Endothelial cell of umbilical vein (primary cell): ENCODE results near the gene CBX4. TPM values are rescaled to one million over a fixed set of nuclear protein-coding genes. Genes with fewer than 3 reads are reported as not detected.

Experiments
- BruUV-seq: library from RNA; stranded (reverse); fragments of 400-500 nt; replicated peaks from 2 replicates; lab custom pipeline; 2021; lab: Mats Ljungman, UMichigan
- CTCF ChIA-PET: fragments of 300-600, 350-600 bp; sonication (Branson Sonifier 250); formaldehyde crosslinking; loops from one replicate; lab custom pipeline; 2021; ENCODE audit warnings: antibody characterized with exemption, inconsistent platforms; lab: Charles Lee
- POLR2A ChIA-PET: fragments of 300-600, 350-600 bp; sonication (Branson Sonifier 250); formaldehyde crosslinking; loops from one replicate; lab custom pipeline; 2021; ENCODE audit warnings: antibody characterized with exemption, inconsistent platforms; lab: Charles Lee
- DNase-seq: peaks from one replicate; pipeline ENCODE4 v3.0.0-alpha.2; 2011; ENCODE audit warnings: low read depth, low spot score
- FAIRE-seq: peaks from 2 replicates; lab custom pipeline; 2011; peaks lifted over from hg19 to GRCh38; lab: Jason Lieb, UNC
- H2AFZ ChIP-seq: 2 replicates; pipeline ENCODE4 v1.6.0; 2012; ENCODE audit warnings: low read depth, low read length, control low read depth, inconsistent platforms
- H3K27ac ChIP-seq: 2 replicates; pipeline ENCODE4 v1.5.1; 2011; ENCODE audit warnings: low read depth, mild to moderate bottlenecking, control low read depth, low read length, moderate library complexity; ENCODE audit not compliant: insufficient read depth
- H3K27me3 ChIP-seq, 2 experiments: 2 replicates each; pipeline versions ENCODE4 v1.6.0 to v1.6.1; 2011; ENCODE audit warnings: low read length in 2 of 2, mixed read lengths in 1 of 2; ENCODE audit not compliant: control insufficient read depth in 2 of 2, insufficient read depth in 2 of 2
- H3K36me3 ChIP-seq, 2 experiments: 2 replicates in 1 of 2; 3 replicates in 1 of 2; pipeline ENCODE4 v1.5.1; 2011; ENCODE audit warnings: low read length in 2 of 2, mild to moderate bottlenecking in 1 of 2, moderate library complexity in 1 of 2; ENCODE audit not compliant: control insufficient read depth in 2 of 2, insufficient read depth in 2 of 2; ENCODE audit errors: extremely low read depth in 1 of 2
- H3K4me1 ChIP-seq: 3 replicates; pipeline ENCODE4 v1.5.1; 2011; ENCODE audit warnings: mild to moderate bottlenecking, low read length; ENCODE audit not compliant: control insufficient read depth, insufficient read depth; ENCODE audit errors: extremely low read depth
- H3K4me2 ChIP-seq: 2 replicates; pipeline ENCODE4 v1.6.1; 2011; ENCODE audit warnings: low read length, control low read depth, mixed read lengths; ENCODE audit not compliant: insufficient read depth
- H3K4me3 ChIP-seq, 3 experiments: fragments of 200-600 bp in 1 of 3; sonication (generic), shearing (Covaris generic) in 1 of 3; replicated peaks in 1 of 3; 2 replicates each; pipeline ENCODE4 v1.5.1; 2011 to 2016; ENCODE audit warnings: control low read depth in 3 of 3, low read length in 3 of 3, mild to moderate bottlenecking in 2 of 3, inconsistent platforms in 1 of 3, low read depth in 1 of 3, moderate library complexity in 1 of 3; ENCODE audit not compliant: insufficient read depth in 1 of 3
- H3K79me2 ChIP-seq: 2 replicates; pipeline ENCODE4 v1.6.0; 2012; ENCODE audit warnings: low read length, inconsistent platforms; ENCODE audit not compliant: control insufficient read depth, insufficient read depth
- H3K9ac ChIP-seq: replicated peaks from 2 replicates; pipeline ENCODE3; 2011; ENCODE audit warnings: low read length, control low read depth; ENCODE audit not compliant: insufficient read depth; ENCODE audit errors: extremely low read depth
- H3K9me1 ChIP-seq: replicated peaks from 3 replicates; pipeline ENCODE4 v1.6.0; 2011; ENCODE audit warnings: mild to moderate bottlenecking, low read length; ENCODE audit not compliant: control insufficient read depth, insufficient read depth; ENCODE audit errors: extremely low read depth
- H3K9me3 ChIP-seq: replicated peaks from 2 replicates; pipeline ENCODE4 v1.5.1; 2012; ENCODE audit warnings: low read length, inconsistent platforms; ENCODE audit not compliant: control insufficient read depth, insufficient read depth
- H4K20me1 ChIP-seq: replicated peaks from 2 replicates; pipeline ENCODE3; 2011; ENCODE audit warnings: mild to moderate bottlenecking, low read length; ENCODE audit not compliant: control insufficient read depth, insufficient read depth; ENCODE audit errors: extremely low read depth
- EZH2 ChIP-seq: IDR thresholded peaks from 2 replicates; pipeline ENCODE4 v1.6.1; 2012; ENCODE audit warnings: borderline replicate concordance, low read depth, mild to moderate bottlenecking, moderate library complexity, low read length, inconsistent platforms; ENCODE audit not compliant: severe bottlenecking
- FOS ChIP-seq: IDR thresholded peaks from 2 replicates; pipeline ENCODE4 v1.6.1; 2011; ENCODE audit warnings: mild to moderate bottlenecking, low read length, moderate library complexity, borderline replicate concordance; ENCODE audit not compliant: insufficient read depth
- GATA2 ChIP-seq: IDR thresholded peaks from 2 replicates; pipeline ENCODE4 v1.7.0; 2011; ENCODE audit warnings: low read depth, mild to moderate bottlenecking, moderate library complexity, mixed read lengths, low read length; ENCODE audit not compliant: insufficient read length, insufficient read depth
- JUN ChIP-seq: IDR thresholded peaks from 2 replicates; pipeline ENCODE4 v1.6.1; 2011; ENCODE audit warnings: borderline replicate concordance, low read depth; ENCODE audit not compliant: insufficient read length, insufficient read depth
- MAX ChIP-seq: IDR thresholded peaks from 2 replicates; pipeline ENCODE4 v1.6.1; 2011; ENCODE audit not compliant: insufficient read depth, insufficient read length
- MYC ChIP-seq: IDR thresholded peaks from one replicate; pipeline ENCODE4 v1.6.1; 2011; ENCODE audit warnings: mild to moderate bottlenecking, low read depth, low read length
- POLR2A ChIP-seq: IDR thresholded peaks from 2 replicates; pipeline ENCODE4 v1.6.1; 2012; ENCODE audit warnings: low read depth, mild to moderate bottlenecking, control low read depth, low read length
- POLR2AphosphoS5 ChIP-seq: IDR thresholded peaks from 2 replicates; pipeline ENCODE4 v1.6.1; 2012; ENCODE audit warnings: low read depth, mild to moderate bottlenecking, control low read depth, low read length, moderate library complexity; ENCODE audit not compliant: insufficient read depth
- dilution Hi-C: fragments of 300-500 bp; cut with MboI; formaldehyde crosslinking; loops from one replicate; pipeline ENCODE4 v1.15.0; 2019; ENCODE audit warnings: low sequenced_read_pairs; ENCODE audit not compliant: extremely low pct_ligation_motif_present
- intact Hi-C: fragments of 100-400 bp; cut with micrococcal nuclease; formaldehyde crosslinking; loops from one replicate; pipeline ENCODE4 v1.10.0; 2022
- polyA plus RNA-seq, 4 experiments: library from polyadenylated mRNA; depleted of rRNA in 3 of 4; stranded (reverse) in 3 of 4; unstranded in 1 of 4; fragments of >200 nt; gene quantifications; 2 replicates each; pipeline versions ENCODE4 v1.2.1 to v1.2.3, GENCODE V29; 2011 to 2012; ENCODE audit warnings: missing spikeins in 1 of 4
- total RNA-seq: library from RNA; stranded (reverse); gene quantifications from 2 replicates; pipeline ENCODE4 v1.2.3, GENCODE V29; 2021
- TF ChIP-seq, protein P1 (sequence below), 2 donors: IDR thresholded peaks; 1 replicate in 1 of 2; 2 replicates in 1 of 2; pipeline ENCODE4 v1.5.1; 2011; ENCODE audit warnings: low read length in 2 of 2, mild to moderate bottlenecking in 2 of 2, moderate library complexity in 2 of 2, control low read depth in 1 of 2, inconsistent platforms in 1 of 2, low read depth in 1 of 2; ENCODE audit not compliant: insufficient read depth in 1 of 2; ENCODE audit errors: extremely low read depth in 1 of 2

Gene CBX4
- total and polyA plus RNA-seq, 2 donors (not counting 3 experiments of a cell fraction or from before 2014, with no cell fraction given) = 7.0 to 12.3 TPM

- Histone ChIP-seq H3K9me3 (no peaks in the 10 kb centered on the region), H4K20me1 (no peaks in the 10 kb centered on the region), H3K9me1 (no peaks in the 10 kb centered on the region), H3K4me2 (no peak overlapping the region), H3K4me3 (no peak overlapping the region), H3K36me3 (no peaks in the 10 kb centered on the region), H3K4me1 (peaks cover 10% of the 10 kb centered on the region), H3K27ac (no peak overlapping the region), H3K79me2 (no peaks in the 10 kb centered on the region), H2AFZ (no peak overlapping the region), H3K27me3 (peaks cover 76 to 87% of the 10 kb centered on the region in 2 experiments), H3K9ac (no peak overlapping the region)
- DNase-seq (no peak), FAIRE-seq (no peak)
- intact Hi-C loops = no loop called here
- POLR2A ChIA-PET = no interaction called here
- TF ChIP-seq EZH2 (peak; percentile 93), POLR2A (no peak)
- CTCF ChIA-PET = interaction anchor here (0.5 to 2.2 kb wide), 3 partner anchors 11 to 38 kb away, joined by 3 to 9 read pairs (median 3); partner anchors contain the start of gene CBX4
- dilution Hi-C loops = no loop called here
- no TSS peak for BruUV-seq
Measured at GRCh38 chr17:79801156-79802038, 37.8 kb downstream of the CBX4 start.

DNA sequence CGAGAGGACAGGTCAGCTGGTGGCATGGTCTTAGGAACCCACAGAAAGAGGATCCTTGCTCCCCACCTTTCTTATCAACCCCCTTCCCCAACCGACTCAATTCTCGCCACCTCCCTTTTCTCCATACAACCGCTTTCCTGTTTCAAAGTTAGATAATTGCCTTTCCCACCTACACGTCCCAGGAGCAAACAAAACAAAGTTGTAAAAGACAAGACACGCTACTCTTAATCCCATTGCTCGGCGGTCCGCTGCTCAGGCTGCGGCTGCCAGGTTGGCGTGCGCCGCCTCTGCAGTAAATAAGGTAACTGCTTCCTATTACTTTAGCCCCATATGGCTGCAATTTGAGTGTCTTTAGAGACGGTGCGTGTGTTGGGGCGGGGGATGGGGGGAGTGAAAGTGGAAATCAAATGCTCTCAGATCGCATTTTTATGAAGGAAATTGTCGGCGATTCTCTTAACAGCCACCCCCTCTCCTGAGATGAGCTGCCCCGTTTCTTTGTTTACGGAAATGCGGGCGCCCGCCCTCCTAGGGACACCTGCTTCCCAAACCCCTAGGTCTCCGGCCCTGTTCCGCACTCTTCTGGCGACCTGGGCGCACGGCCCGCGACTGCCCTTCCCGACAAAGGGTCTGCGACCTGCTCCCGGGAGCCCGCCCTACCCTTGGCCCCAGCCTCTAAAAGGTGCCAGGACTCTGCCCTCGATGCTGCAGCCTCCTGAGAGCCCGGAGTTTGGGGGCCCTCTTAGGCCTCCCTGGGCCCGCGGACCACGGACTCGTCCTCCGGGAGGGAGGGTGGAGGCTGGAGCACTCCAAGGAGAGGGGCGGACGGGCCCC lies 38.7 kb downstream of the CBX4 start:
- no peak overlapping the region for H3K9ac ChIP-seq
- ChIA-PET CTCF (interaction anchor here (0.6 to 2.2 kb wide), 4 partner anchors 10 to 35 kb away, joined by 3 to 9 read pairs (median 3); no protein-coding TSS in a partner anchor), POLR2A (no interaction called here)
- H3K9me1 ChIP-seq = no peaks in the 10 kb centered on the region
- no peaks in the 10 kb centered on the region for H3K36me3 ChIP-seq
- intact Hi-C loops (no loop called here), dilution Hi-C loops (no loop called here)
- no peak for TF ChIP-seq EZH2
- TF ChIP-seq GATA2 = no peak
- no peak for TF ChIP-seq JUN
- TF ChIP-seq, protein P1, sequence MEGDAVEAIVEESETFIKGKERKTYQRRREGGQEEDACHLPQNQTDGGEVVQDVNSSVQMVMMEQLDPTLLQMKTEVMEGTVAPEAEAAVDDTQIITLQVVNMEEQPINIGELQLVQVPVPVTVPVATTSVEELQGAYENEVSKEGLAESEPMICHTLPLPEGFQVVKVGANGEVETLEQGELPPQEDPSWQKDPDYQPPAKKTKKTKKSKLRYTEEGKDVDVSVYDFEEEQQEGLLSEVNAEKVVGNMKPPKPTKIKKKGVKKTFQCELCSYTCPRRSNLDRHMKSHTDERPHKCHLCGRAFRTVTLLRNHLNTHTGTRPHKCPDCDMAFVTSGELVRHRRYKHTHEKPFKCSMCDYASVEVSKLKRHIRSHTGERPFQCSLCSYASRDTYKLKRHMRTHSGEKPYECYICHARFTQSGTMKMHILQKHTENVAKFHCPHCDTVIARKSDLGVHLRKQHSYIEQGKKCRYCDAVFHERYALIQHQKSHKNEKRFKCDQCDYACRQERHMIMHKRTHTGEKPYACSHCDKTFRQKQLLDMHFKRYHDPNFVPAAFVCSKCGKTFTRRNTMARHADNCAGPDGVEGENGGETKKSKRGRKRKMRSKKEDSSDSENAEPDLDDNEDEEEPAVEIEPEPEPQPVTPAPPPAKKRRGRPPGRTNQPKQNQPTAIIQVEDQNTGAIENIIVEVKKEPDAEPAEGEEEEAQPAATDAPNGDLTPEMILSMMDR (IDR thresholded peaks at IDR 0.05; ENCODE audit: extremely low read depth in 1 of 2, insufficient read depth in 1 of 2, low read depth in 1 of 2, low read length in 2 of 2) = no peak
- no peak for TF ChIP-seq POLR2AphosphoS5
- no peak for TF ChIP-seq POLR2A
- TF ChIP-seq FOS = no peak
- TF ChIP-seq MYC = no peak
- TF ChIP-seq MAX = no peak
- H3K27ac ChIP-seq = no peak overlapping the region
- H3K27me3 ChIP-seq = peaks cover 69 to 78% of the 10 kb centered on the region in 2 experiments
- H3K4me3 ChIP-seq = no peak overlapping the region
- peaks cover 13% of the 10 kb centered on the region for H3K4me1 ChIP-seq
- no peaks in the 10 kb centered on the region for H3K79me2 ChIP-seq
- no peak for FAIRE-seq
- H2AFZ ChIP-seq = no peak overlapping the region
- BruUV-seq = no TSS peak
- H3K9me3 ChIP-seq = no peaks in the 10 kb centered on the region
- no peak overlapping the region for H3K4me2 ChIP-seq
- no peaks in the 10 kb centered on the region for H4K20me1 ChIP-seq
- no peak for DNase-seq
